ENCODE data around the gene SLC66A2. TPM values are rescaled to one million over a fixed set of nuclear protein-coding genes. Genes with fewer than 3 reads are reported as not detected.

The SLC66A2 gene
- total RNA-seq, 1 experiment from 2014 or later: 53.1 TPM

Other genes starting within 250 kb of the SLC66A2 start
- gene KCNG2, start 153.7 kb downstream of the SLC66A2 start, total RNA-seq (2014; rRNA removed; shearing (Covaris generic); ENCODE audit: low replicate concordance): not detected in 2 replicates
- not detected in 2 replicates for gene HSBP1L1, start 13.0 kb upstream of the SLC66A2 start, total RNA-seq (2014; rRNA removed; shearing (Covaris generic); ENCODE audit: low replicate concordance)
- gene TXNL4A, start 36.9 kb upstream of the SLC66A2 start, total RNA-seq (2014; rRNA removed; shearing (Covaris generic); ENCODE audit: low replicate concordance): 69.3 and 176 TPM in 2 replicates
- gene RBFA, start 82.8 kb upstream of the SLC66A2 start, total RNA-seq (2014; rRNA removed; shearing (Covaris generic); ENCODE audit: low replicate concordance): 35.0 and 50.7 TPM in 2 replicates
- 9.5 and 12.8 TPM in 2 replicates for gene ADNP2, start 157.6 kb upstream of the SLC66A2 start, total RNA-seq (2014; rRNA removed; shearing (Covaris generic); ENCODE audit: low replicate concordance)

Data from MG63 (cell line).